HCT116 (cell line): Measurements from ENCODE around the gene ALX4. TPM values are rescaled to one million over a fixed set of nuclear protein-coding genes. Genes with fewer than 3 reads are reported as not detected.

Experiments used
- ATAC-seq: fragments of 200-7000 bp; cut with Tn5 transposase; 2 replicates; pipeline ENCODE4 v1.9.1; 2020; ENCODE audit warnings: mild to moderate bottlenecking, moderate library complexity
- Bru-seq: library from RNA; stranded (reverse); fragments of 400-500 nt; gene quantifications from one replicate; lab custom pipeline; 2021; lab: Mats Ljungman, UMichigan
- BruChase-seq, 2 experiments: library from RNA; stranded (reverse); fragments of 400-500 nt; gene quantifications; one replicate each; lab custom pipeline; 2021; lab: Mats Ljungman, UMichigan
- BruUV-seq: library from RNA; stranded (reverse); fragments of 400-500 nt; replicated peaks from 2 replicates; lab custom pipeline; 2021; lab: Mats Ljungman, UMichigan
- CTCF ChIA-PET: fragments of 300-600 bp; sonication (Branson Sonifier 250); formaldehyde crosslinking; loops from one replicate; lab custom pipeline; 2021; ENCODE audit warnings: antibody characterized with exemption; lab: Charles Lee
- POLR2A ChIA-PET: fragments of 300-600, 350-600 bp; sonication (Branson Sonifier 250); formaldehyde crosslinking; loops from one replicate; lab custom pipeline; 2021; ENCODE audit warnings: antibody characterized with exemption; lab: Charles Lee
- RAD21 ChIA-PET, 2 experiments: fragments of 300-600 bp; sonication (Branson Sonifier 250); formaldehyde crosslinking; loops; one replicate each; lab custom pipeline; 2023; ENCODE audit warnings: low total read pairs in 2 of 2; ENCODE audit not compliant: uncharacterized antibody in 2 of 2, unreplicated experiment in 2 of 2, low non-redundant PET in 1 of 2; lab: Charles Lee
- DNase-seq: peaks from one replicate; pipeline ENCODE4 v3.0.0-alpha.2; 2010; ENCODE audit warnings: low read depth, low spot score
- H2AFZ ChIP-seq: fragments of 200-600 bp; shearing (Covaris generic), sonication (generic); 2 replicates; pipeline ENCODE4 v1.6.1; 2017; ENCODE audit warnings: low read depth, mixed run types, mixed read lengths, antibody characterized with exemption, low read length; ENCODE audit not compliant: poor library complexity, severe bottlenecking
- H3K27ac ChIP-seq: 2 replicates; pipeline ENCODE4 v1.5.1; 2012; ENCODE audit warnings: low read depth, low read length
- H3K27me3 ChIP-seq: fragments of 200-600 bp; sonication (generic); 2 replicates; pipeline ENCODE4 v1.6.1; 2016; ENCODE audit warnings: mixed run types, low read length, mixed read lengths; ENCODE audit not compliant: insufficient read depth
- H3K36me3 ChIP-seq, 2 experiments: fragments of 200-500 bp in 1 of 2; fragments of 200-600 bp in 1 of 2; sonication (Bioruptor generic) in 1 of 2; sonication (generic) in 1 of 2; 2 replicates each; pipeline versions ENCODE4 v1.5.1 to v1.6.1; 2014 to 2016; ENCODE audit warnings: low read length in 2 of 2, inconsistent platforms in 1 of 2, mixed read lengths in 1 of 2, mixed run types in 1 of 2; ENCODE audit not compliant: insufficient read depth in 2 of 2, control insufficient read depth in 1 of 2
- H3K4me1 ChIP-seq, 2 experiments: fragments of 200-600 bp in 1 of 2; sonication (generic) in 1 of 2; 2 replicates each; pipeline versions ENCODE4 v1.5.1 to v1.6.1; 2012 to 2017; ENCODE audit warnings: low read length in 2 of 2, inconsistent platforms in 1 of 2, mild to moderate bottlenecking in 1 of 2, mixed read lengths in 1 of 2, mixed run types in 1 of 2, moderate library complexity in 1 of 2; ENCODE audit not compliant: insufficient read depth in 2 of 2, control insufficient read depth in 1 of 2
- H3K4me2 ChIP-seq: fragments of 200-600 bp; sonication (generic); 2 replicates; pipeline ENCODE4 v1.6.1; 2017; ENCODE audit warnings: mixed run types, low read length, mixed read lengths
- H3K4me3 ChIP-seq, 2 experiments: fragments of 200-600 bp in 1 of 2; sonication (generic) in 1 of 2; replicated peaks in 1 of 2; 2 replicates each; pipeline ENCODE4 v1.5.1; 2011 to 2016; ENCODE audit warnings: low read length in 2 of 2, control low read depth in 1 of 2, low read depth in 1 of 2, mild to moderate bottlenecking in 1 of 2, mixed read lengths in 1 of 2, mixed run types in 1 of 2
- H3K79me2 ChIP-seq: fragments of 200-600 bp; sonication (generic); 2 replicates; pipeline ENCODE4 v1.6.1; 2017; ENCODE audit warnings: mild to moderate bottlenecking, mixed run types, low read length, moderate library complexity, mixed read lengths; ENCODE audit not compliant: insufficient read depth
- H3K9ac ChIP-seq: fragments of 200-600 bp; sonication (generic); 2 replicates; pipeline ENCODE4 v1.6.1; 2016; ENCODE audit warnings: low read length, mixed read lengths
- H3K9me2 ChIP-seq: fragments of 200-600 bp; sonication (generic), shearing (Covaris generic); 2 replicates; pipeline ENCODE4 v1.6.1; 2017; ENCODE audit warnings: mixed run types, mild to moderate bottlenecking, moderate library complexity; ENCODE audit not compliant: insufficient read depth
- H3K9me3 ChIP-seq, 2 experiments: fragments of 200-500 bp in 1 of 2; fragments of 200-600 bp in 1 of 2; sonication (Bioruptor generic) in 1 of 2; sonication (generic) in 1 of 2; 2 replicates each; pipeline ENCODE4 v1.6.1; 2014 to 2017; ENCODE audit warnings: low read length in 2 of 2, mixed read lengths in 2 of 2, inconsistent platforms in 1 of 2, low read depth in 1 of 2, mild to moderate bottlenecking in 1 of 2, mixed run types in 1 of 2, moderate library complexity in 1 of 2; ENCODE audit not compliant: control insufficient read depth in 1 of 2, insufficient read depth in 1 of 2
- H4K20me1 ChIP-seq: fragments of 200-600 bp; sonication (generic), shearing (Covaris generic); 2 replicates; pipeline ENCODE4 v1.6.1; 2017; ENCODE audit warnings: mixed run types, mild to moderate bottlenecking, moderate library complexity; ENCODE audit not compliant: insufficient read depth
- ATF3 ChIP-seq: IDR thresholded peaks from 2 replicates; pipeline ENCODE4 v1.6.1; 2012
- CBX3 ChIP-seq: IDR thresholded peaks from 2 replicates; pipeline ENCODE4 v1.6.1; 2012; ENCODE audit warnings: low read depth
- CEBPB ChIP-seq: IDR thresholded peaks from 2 replicates; pipeline ENCODE4 v1.6.1; 2012; ENCODE audit warnings: low read depth
- CTCF ChIP-seq, 3 experiments: fragments of 200-600 bp in 1 of 3; sonication (generic) in 1 of 3; IDR thresholded peaks in 2 of 3; conservative IDR thresholded peaks in 1 of 3; 2 replicates each; pipeline ENCODE4 v1.5.1; 2012 to 2017; ENCODE audit warnings: low read depth in 2 of 3, low read length in 2 of 3, antibody characterized with exemption in 1 of 3, borderline replicate concordance in 1 of 3, control low read depth in 1 of 3, mild to moderate bottlenecking in 1 of 3, mixed read lengths in 1 of 3, mixed run types in 1 of 3, moderate library complexity in 1 of 3; ENCODE audit not compliant: insufficient read depth in 1 of 3
- EGR1 ChIP-seq: IDR thresholded peaks from 2 replicates; pipeline ENCODE4 v1.6.1; 2012; ENCODE audit warnings: low read depth
- ELF1 ChIP-seq: IDR thresholded peaks from 2 replicates; pipeline ENCODE4 v1.6.1; 2012; ENCODE audit warnings: low read depth, borderline replicate concordance
- EZH2 ChIP-seq: fragments of 200-600 bp; sonication (generic); IDR thresholded peaks from 2 replicates; pipeline ENCODE4 v1.6.1; 2017; ENCODE audit warnings: antibody characterized with exemption, mixed run types
- EZH2phosphoT487 ChIP-seq: fragments of 200-600 bp; IDR thresholded peaks from 2 replicates; pipeline ENCODE4 v1.6.1; 2018; ENCODE audit warnings: antibody characterized with exemption, borderline replicate concordance
- FOSL1 ChIP-seq: IDR thresholded peaks from 2 replicates; pipeline ENCODE4 v1.6.1; 2012; ENCODE audit warnings: low read depth
- MAX ChIP-seq: IDR thresholded peaks from 2 replicates; pipeline ENCODE4 v1.6.1; 2012
- POLR2A ChIP-seq: IDR thresholded peaks from 2 replicates; pipeline ENCODE4 v1.7.0; 2011; ENCODE audit warnings: borderline replicate concordance; ENCODE audit not compliant: insufficient read depth, insufficient read length; ENCODE audit errors: extremely low read depth
- POLR2AphosphoS5 ChIP-seq: IDR thresholded peaks from 2 replicates; pipeline ENCODE4 v1.6.1; 2011; ENCODE audit warnings: mild to moderate bottlenecking, low read depth, low read length, moderate library complexity
- RAD21 ChIP-seq: IDR thresholded peaks from 2 replicates; pipeline ENCODE4 v1.6.1; 2012; ENCODE audit warnings: low read depth, mild to moderate bottlenecking
- REST ChIP-seq: IDR thresholded peaks from 2 replicates; pipeline ENCODE4 v1.6.1; 2012; ENCODE audit warnings: low read depth
- SRF ChIP-seq: IDR thresholded peaks from 2 replicates; pipeline ENCODE4 v1.6.1; 2012; ENCODE audit warnings: low read depth
- YY1 ChIP-seq: IDR thresholded peaks from 2 replicates; pipeline ENCODE4 v1.6.1; 2011; ENCODE audit warnings: low read length, low read depth, moderate library complexity, mild to moderate bottlenecking; ENCODE audit not compliant: insufficient replicate concordance; ENCODE audit errors: extremely low read depth
- ZBTB33 ChIP-seq: IDR thresholded peaks from 2 replicates; pipeline ENCODE4 v1.6.1; 2011; ENCODE audit warnings: mild to moderate bottlenecking, low read length, moderate library complexity; ENCODE audit not compliant: insufficient replicate concordance; ENCODE audit errors: extremely low read depth
- ZNF274 ChIP-seq: fragments of 200-500 bp; sonication (Bioruptor generic); IDR thresholded peaks from 2 replicates; pipeline ENCODE4 v1.6.1; 2014; ENCODE audit warnings: mild to moderate bottlenecking, low read depth, low read length, inconsistent platforms
- intact Hi-C: fragments of 100-400 bp; cut with micrococcal nuclease; formaldehyde crosslinking; loops from 2 replicates; pipeline ENCODE4 v1.10.0; 2022
- long read RNA-seq: library from polyadenylated mRNA; unstranded; transcript quantifications from one replicate; pipeline ENCODE4 v2.0.0, GENCODE V29; 2021; ENCODE audit not compliant: unreplicated experiment
- polyA plus RNA-seq: library from polyadenylated mRNA; unstranded; fragments of >200 nt; gene quantifications from 2 replicates; pipeline ENCODE4 v1.2.1, GENCODE V29; 2012; ENCODE audit warnings: missing spikeins
- total RNA-seq: library from RNA; stranded (reverse); gene quantifications from one replicate; pipeline ENCODE4 v1.2.1, GENCODE V29; 2021; ENCODE audit not compliant: unreplicated experiment

ALX4 gene
- total RNA-seq (not detected), Bru-seq, nascent RNA (not detected), BruChase-seq, experiment 1, labeled RNA remaining after a 6-hour chase (not detected), BruChase-seq, experiment 2, labeled RNA remaining after a 2-hour chase (not detected)
- polyA plus RNA-seq = 0.04 and 0.09 TPM in 2 replicates
- long read RNA-seq = 0 reads

- H3K4me3 ChIP-seq = no peak within 1 kb of the TSS
- no peak for TF ChIP-seq EZH2phosphoT487
- no peak for TF ChIP-seq EZH2
- no peak for TF ChIP-seq YY1
- no peak for TF ChIP-seq POLR2AphosphoS5
- no peak for TF ChIP-seq CTCF (IDR thresholded peaks at IDR 0.05 in 2 of 3, conservative IDR thresholded peaks at IDR 0.05 in 1 of 3; ENCODE audit: borderline replicate concordance in 1 of 3, insufficient read depth in 1 of 3, low read depth in 2 of 3, low read length in 2 of 3)
- no peak for TF ChIP-seq POLR2A
- no peak for TF ChIP-seq SRF
- TF ChIP-seq ZNF274 = no peak
- TF ChIP-seq MAX = no peak
- TF ChIP-seq FOSL1 = no peak
- no peak for TF ChIP-seq ATF3
- no peak for TF ChIP-seq CBX3
- no peak for TF ChIP-seq EGR1
- TF ChIP-seq ZBTB33 = no peak
- no peak for TF ChIP-seq CEBPB
- TF ChIP-seq ELF1 = no peak
- TF ChIP-seq RAD21 = no peak
- TF ChIP-seq REST = no peak
Measured at GRCh38 chr11:44309478-44310205, at the start of gene ALX4. TSS of gene ALX4 (minus strand) at chr11:44310139. CDS start at chr11:44310062, 77 bp downstream.

More at GRCh38 chr11:44309478-44310205, at the start of gene ALX4:
- no TSS peak for BruUV-seq
- Histone ChIP-seq H3K9ac (no peak within 1 kb of the TSS), H4K20me1 (no peaks in the 10 kb centered on the region), H3K36me3 (no peaks in the 10 kb centered on the region), H3K79me2 (no peaks in the 10 kb centered on the region), H3K4me2 (no peak within 1 kb of the TSS), H3K9me3 (no peaks in the 10 kb centered on the region), H3K9me2 (no peaks in the 10 kb centered on the region), H2AFZ (no peak within 1 kb of the TSS), H3K27ac (no peak within 1 kb of the TSS), H3K4me1 (no peaks in the 10 kb centered on the region), H3K27me3 (peaks cover 14% of the 10 kb centered on the region; the same call in 1 of the 2 replicates)
- intact Hi-C loops = no loop called here
- no peak for DNase-seq
- ATAC-seq = no peak
- RAD21 ChIA-PET = no interaction called here
- CTCF ChIA-PET = no interaction called here
- POLR2A ChIA-PET = no interaction called here
